Measurements from ENCODE around the gene ADI1. TPM values are rescaled to one million over a fixed set of nuclear protein-coding genes. Genes with fewer than 3 reads are reported as not detected.

The ADI1 gene
- total RNA-seq, 4 donors from 2014 or later: 44.1 to 110 (median 78.1) TPM

DNA sequence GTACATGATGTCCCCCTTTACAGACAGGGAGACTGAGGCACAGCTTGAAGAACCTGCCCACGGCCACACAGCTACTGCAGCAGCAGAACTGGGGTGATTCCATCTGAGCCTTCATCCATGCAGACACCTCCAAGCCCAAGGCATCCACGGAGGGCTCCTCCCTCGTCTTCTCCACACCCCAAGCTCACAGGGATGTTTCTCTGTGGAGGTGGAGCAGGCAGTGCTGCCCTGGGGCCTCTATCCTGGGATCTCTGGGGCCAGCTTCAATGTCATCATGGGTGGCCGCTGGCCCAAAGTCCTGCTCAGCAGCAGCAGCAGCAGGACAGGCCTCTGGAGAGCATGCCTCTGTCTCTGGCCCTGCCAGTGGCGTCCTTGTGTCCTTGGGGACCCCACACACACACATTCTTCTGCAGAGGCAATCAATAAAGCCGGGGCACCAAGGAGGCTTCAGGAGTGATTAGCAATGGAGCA, 31.2 kb downstream of the ADI1 start:
- Histone ChIP-seq H3K27ac (no peak overlapping the region), H3K9me3 (no peaks in the 10 kb centered on the region), H3K27me3 (no peaks in the 10 kb centered on the region), H3K4me3 (no peak overlapping the region), H3K4me1 (no peaks in the 10 kb centered on the region), H3K36me3 (no peaks in the 10 kb centered on the region)
- TF ChIP-seq, protein P1, sequence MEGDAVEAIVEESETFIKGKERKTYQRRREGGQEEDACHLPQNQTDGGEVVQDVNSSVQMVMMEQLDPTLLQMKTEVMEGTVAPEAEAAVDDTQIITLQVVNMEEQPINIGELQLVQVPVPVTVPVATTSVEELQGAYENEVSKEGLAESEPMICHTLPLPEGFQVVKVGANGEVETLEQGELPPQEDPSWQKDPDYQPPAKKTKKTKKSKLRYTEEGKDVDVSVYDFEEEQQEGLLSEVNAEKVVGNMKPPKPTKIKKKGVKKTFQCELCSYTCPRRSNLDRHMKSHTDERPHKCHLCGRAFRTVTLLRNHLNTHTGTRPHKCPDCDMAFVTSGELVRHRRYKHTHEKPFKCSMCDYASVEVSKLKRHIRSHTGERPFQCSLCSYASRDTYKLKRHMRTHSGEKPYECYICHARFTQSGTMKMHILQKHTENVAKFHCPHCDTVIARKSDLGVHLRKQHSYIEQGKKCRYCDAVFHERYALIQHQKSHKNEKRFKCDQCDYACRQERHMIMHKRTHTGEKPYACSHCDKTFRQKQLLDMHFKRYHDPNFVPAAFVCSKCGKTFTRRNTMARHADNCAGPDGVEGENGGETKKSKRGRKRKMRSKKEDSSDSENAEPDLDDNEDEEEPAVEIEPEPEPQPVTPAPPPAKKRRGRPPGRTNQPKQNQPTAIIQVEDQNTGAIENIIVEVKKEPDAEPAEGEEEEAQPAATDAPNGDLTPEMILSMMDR (IDR thresholded peaks at IDR 0.05): no peak
- no peak for TF ChIP-seq EP300 (IDR thresholded peaks at IDR 0.05; ENCODE audit: low read depth)
- TF ChIP-seq POLR2AphosphoS5 (IDR thresholded peaks at IDR 0.05): no peak
- TF ChIP-seq POLR2A (IDR thresholded peaks at IDR 0.05): no peak
- DNase-seq: no peak
- in situ Hi-C loops (cut with MboI; ENCODE audit: low pct_ligation_motif_present in 1 of 4, low pct_unique_long_range_greater_than_20kb in 1 of 4, low sequenced_read_pairs in 3 of 4): no loop called here
- WGBS, 2 donors (ENCODE audit: low coverage in 1 of 2): 81 to 88% methylated on average over 4 to 6 of the region's 6 CpGs
- intact Hi-C loops (cut with DNase I; ENCODE audit: low total_unique reads): no loop called here

DNA sequence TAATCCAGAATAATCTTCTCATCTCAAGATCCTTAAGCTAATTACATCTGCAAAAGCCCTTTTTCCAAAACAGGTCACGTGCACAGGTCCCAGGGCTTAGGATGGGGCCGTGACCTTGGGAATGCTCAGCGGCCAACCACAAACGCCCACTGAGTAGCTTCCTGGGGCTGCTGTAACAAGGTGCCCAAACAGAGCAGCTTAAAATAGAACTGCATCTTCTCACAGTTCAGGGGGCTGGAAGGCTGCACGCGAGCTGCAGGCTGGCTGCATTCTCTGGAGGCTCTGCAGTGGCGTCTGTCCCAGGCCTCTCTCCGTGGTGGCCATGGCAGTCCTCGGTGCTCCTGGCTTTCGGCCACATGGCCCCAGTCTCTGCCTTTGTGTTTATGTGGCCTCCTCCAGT, 31.9 kb downstream of the ADI1 start:
- H3K9me3 ChIP-seq: no peaks in the 10 kb centered on the region
- H3K36me3 ChIP-seq: no peaks in the 10 kb centered on the region
- intact Hi-C loops (cut with DNase I; ENCODE audit: low total_unique reads) (no loop called here), in situ Hi-C loops (cut with MboI; ENCODE audit: low pct_ligation_motif_present in 1 of 4, low pct_unique_long_range_greater_than_20kb in 1 of 4, low sequenced_read_pairs in 3 of 4) (no loop called here)
- no peak for DNase-seq
- no peak overlapping the region for H3K27ac ChIP-seq
- TF ChIP-seq, protein P1 (IDR thresholded peaks at IDR 0.05): no peak
- TF ChIP-seq EP300 (IDR thresholded peaks at IDR 0.05; ENCODE audit: low read depth): no peak
- no peak for TF ChIP-seq POLR2A (IDR thresholded peaks at IDR 0.05)
- no peak for TF ChIP-seq POLR2AphosphoS5 (IDR thresholded peaks at IDR 0.05)
- H3K4me1 ChIP-seq: no peaks in the 10 kb centered on the region
- H3K27me3 ChIP-seq: no peaks in the 10 kb centered on the region
- H3K4me3 ChIP-seq: no peak overlapping the region
- 80% methylated on average over 10 of the region's 10 CpGs; no CpG with 5 or more reads in 1 of the 2 donors for WGBS, 2 donors (ENCODE audit: low coverage in 1 of 2)

DNA sequence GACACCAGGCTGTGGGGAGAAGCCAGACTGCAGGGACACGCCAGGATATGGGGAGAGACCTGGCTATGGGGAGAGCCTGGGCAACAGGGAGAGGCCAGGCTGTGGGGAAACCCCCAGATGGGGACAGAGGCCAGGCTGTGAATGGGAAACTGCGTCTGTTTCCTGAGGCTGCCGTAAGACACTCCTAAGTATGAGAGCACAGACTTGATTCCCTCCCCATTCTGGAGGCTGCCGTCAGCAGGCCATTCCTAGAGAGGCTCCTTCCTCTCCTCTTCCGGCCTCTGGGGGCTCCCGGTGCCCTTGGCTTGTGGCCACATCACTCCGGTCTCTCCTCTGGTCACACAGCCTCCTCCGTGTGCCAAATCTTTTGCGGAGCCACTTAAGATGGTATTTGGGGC, 32.3 kb downstream of the ADI1 start:
- 67 to 79% methylated on average over 3 to 9 of the region's 9 CpGs for WGBS, 2 donors (ENCODE audit: low coverage in 1 of 2)
- Histone ChIP-seq H3K27me3 (no peaks in the 10 kb centered on the region), H3K4me1 (no peaks in the 10 kb centered on the region), H3K27ac (no peak overlapping the region), H3K36me3 (no peaks in the 10 kb centered on the region), H3K4me3 (no peak overlapping the region), H3K9me3 (no peaks in the 10 kb centered on the region)
- DNase-seq: no peak
- no peak for TF ChIP-seq POLR2AphosphoS5 (IDR thresholded peaks at IDR 0.05)
- no peak for TF ChIP-seq EP300 (IDR thresholded peaks at IDR 0.05; ENCODE audit: low read depth)
- TF ChIP-seq, protein P1 (IDR thresholded peaks at IDR 0.05): no peak
- no peak for TF ChIP-seq POLR2A (IDR thresholded peaks at IDR 0.05)
- in situ Hi-C loops (cut with MboI; ENCODE audit: low pct_ligation_motif_present in 1 of 4, low pct_unique_long_range_greater_than_20kb in 1 of 4, low sequenced_read_pairs in 3 of 4) (no loop called here), intact Hi-C loops (cut with DNase I; ENCODE audit: low total_unique reads) (no loop called here)

DNA sequence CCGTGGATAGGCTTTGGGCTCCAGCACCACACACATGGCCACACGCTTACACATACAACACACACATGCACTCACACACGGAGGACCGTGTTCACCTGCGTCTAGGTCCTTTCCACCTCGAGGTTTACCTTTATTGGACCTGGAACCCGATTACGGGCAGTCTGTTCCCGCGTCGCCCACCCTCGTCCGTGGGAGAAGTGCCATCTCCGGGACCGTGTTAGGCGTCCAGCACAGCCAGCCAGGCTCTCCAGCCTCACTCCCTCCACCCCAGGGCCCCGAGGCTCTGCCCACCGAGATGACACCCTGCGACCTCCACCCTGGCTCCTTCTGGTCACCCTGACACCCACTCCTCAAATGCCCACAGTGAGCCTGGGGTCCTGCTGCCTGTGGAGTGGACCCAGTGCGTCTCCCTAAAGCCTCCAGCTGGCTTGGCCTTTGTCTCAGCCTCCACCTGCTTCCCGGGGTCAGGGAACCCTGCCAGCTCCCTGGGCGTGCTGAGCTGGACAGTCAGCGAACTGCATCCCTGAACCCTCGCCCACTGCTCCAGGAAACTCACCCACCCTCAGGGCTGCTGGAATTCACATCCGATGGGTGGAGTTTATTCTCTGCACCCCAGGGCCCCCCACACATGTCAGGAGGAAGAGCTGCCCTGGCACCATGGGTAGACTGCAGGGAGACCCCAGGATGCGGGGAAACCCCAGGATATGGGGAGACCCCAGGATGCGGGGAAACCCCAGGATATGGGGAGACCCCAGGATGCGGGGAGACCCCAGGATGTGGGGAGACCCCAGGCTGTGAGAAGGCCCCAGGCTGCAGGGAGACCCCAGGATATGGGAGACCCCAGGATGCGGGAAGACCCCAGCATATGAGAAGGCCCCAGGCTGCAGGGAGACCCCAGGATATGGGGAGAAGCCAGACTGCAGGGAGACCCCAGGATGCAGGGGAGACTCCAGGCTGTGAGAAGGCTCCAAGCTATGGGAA, 33.0 kb downstream of the ADI1 start:
- Histone ChIP-seq H3K27me3 (no peaks in the 10 kb centered on the region), H3K27ac (no peak overlapping the region), H3K4me1 (no peaks in the 10 kb centered on the region), H3K36me3 (no peaks in the 10 kb centered on the region), H3K4me3 (no peak overlapping the region), H3K9me3 (no peaks in the 10 kb centered on the region)
- intact Hi-C loops (cut with DNase I; ENCODE audit: low total_unique reads): no loop called here
- in situ Hi-C loops (cut with MboI; ENCODE audit: low pct_ligation_motif_present in 1 of 4, low pct_unique_long_range_greater_than_20kb in 1 of 4, low sequenced_read_pairs in 3 of 4): no loop called here
- no peak for DNase-seq
- TF ChIP-seq POLR2AphosphoS5 (IDR thresholded peaks at IDR 0.05): no peak
- no peak for TF ChIP-seq POLR2A (IDR thresholded peaks at IDR 0.05)
- WGBS, 2 donors (ENCODE audit: low coverage in 1 of 2): 67 to 91% methylated on average over 1 to 29 of the region's 29 CpGs

Measured in transverse colon (tissue), 4 donors.